Epithelial cell of proximal tubule (primary cell): ENCODE data around the gene KSR1. TPM values are rescaled to one million over a fixed set of nuclear protein-coding genes. Genes with fewer than 3 reads are reported as not detected.
A peak's percentile ranks its signal among the peaks of the same experiment; 100 is the strongest.

Source experiments
- DNase-seq: peaks from one replicate; pipeline ENCODE4 v3.0.0-alpha.2; 2011; ENCODE audit warnings: low read depth
- H3K4me3 ChIP-seq: 2 replicates; pipeline ENCODE4 v1.5.1; 2011; ENCODE audit warnings: low read depth, mild to moderate bottlenecking, low read length
- CTCF ChIP-seq: conservative IDR thresholded peaks from 2 replicates; pipeline ENCODE4 v1.5.1; 2012; ENCODE audit warnings: low read depth, mild to moderate bottlenecking, low read length
- total RNA-seq: library from RNA; depleted of rRNA; stranded (reverse); fragments of >200 nt; gene quantifications from 2 replicates; pipeline ENCODE4 v1.2.3, GENCODE V29; 2015

The KSR1 gene
- total RNA-seq, 1 donor from 2014 or later, result 19.9 TPM

- H3K4me3 ChIP-seq, result no peak overlapping the region
- DNase-seq, result no peak
- TF ChIP-seq CTCF, result no peak
Observed at GRCh38 chr17:27531469-27531961, 75.3 kb downstream of the KSR1 start.

- H3K4me3 ChIP-seq, result no peak overlapping the region
- DNase-seq, result no peak
- no peak for TF ChIP-seq CTCF
Observed at GRCh38 chr17:27532269-27533263, 76.3 kb downstream of the KSR1 start.

GRCh38 chr17:27533874-27534815 is 77.9 kb downstream of the KSR1 start:
- peak; percentile 18 for TF ChIP-seq CTCF
- no peak overlapping the region for H3K4me3 ChIP-seq
- peak; percentile 68 for DNase-seq

- no peak for DNase-seq
- TF ChIP-seq CTCF, result no peak
- H3K4me3 ChIP-seq, result no peak overlapping the region
Observed at GRCh38 chr17:27535178-27535928, 79.1 kb downstream of the KSR1 start.

GRCh38 chr17:27535975-27536374 is 79.7 kb downstream of the KSR1 start:
- TF ChIP-seq CTCF, result no peak
- H3K4me3 ChIP-seq, result no peak overlapping the region
- no peak for DNase-seq

GRCh38 chr17:27536781-27537180 is 80.5 kb downstream of the KSR1 start:
- DNase-seq, result no peak
- H3K4me3 ChIP-seq, result no peak overlapping the region

More at GRCh38 chr17:27536781-27537180, 80.5 kb downstream of the KSR1 start:
- TF ChIP-seq CTCF, result no peak
